ENCODE data around the gene R3HDM4. TPM values are rescaled to one million over a fixed set of nuclear protein-coding genes. Genes with fewer than 3 reads are reported as not detected.

Gene R3HDM4
- total and polyA plus RNA-seq, 9 of the 15 experiments (the other 6 are each of a cell fraction or from before 2014, with no cell fraction given), result 3.2 to 154 (median 59.0) TPM

DNA sequence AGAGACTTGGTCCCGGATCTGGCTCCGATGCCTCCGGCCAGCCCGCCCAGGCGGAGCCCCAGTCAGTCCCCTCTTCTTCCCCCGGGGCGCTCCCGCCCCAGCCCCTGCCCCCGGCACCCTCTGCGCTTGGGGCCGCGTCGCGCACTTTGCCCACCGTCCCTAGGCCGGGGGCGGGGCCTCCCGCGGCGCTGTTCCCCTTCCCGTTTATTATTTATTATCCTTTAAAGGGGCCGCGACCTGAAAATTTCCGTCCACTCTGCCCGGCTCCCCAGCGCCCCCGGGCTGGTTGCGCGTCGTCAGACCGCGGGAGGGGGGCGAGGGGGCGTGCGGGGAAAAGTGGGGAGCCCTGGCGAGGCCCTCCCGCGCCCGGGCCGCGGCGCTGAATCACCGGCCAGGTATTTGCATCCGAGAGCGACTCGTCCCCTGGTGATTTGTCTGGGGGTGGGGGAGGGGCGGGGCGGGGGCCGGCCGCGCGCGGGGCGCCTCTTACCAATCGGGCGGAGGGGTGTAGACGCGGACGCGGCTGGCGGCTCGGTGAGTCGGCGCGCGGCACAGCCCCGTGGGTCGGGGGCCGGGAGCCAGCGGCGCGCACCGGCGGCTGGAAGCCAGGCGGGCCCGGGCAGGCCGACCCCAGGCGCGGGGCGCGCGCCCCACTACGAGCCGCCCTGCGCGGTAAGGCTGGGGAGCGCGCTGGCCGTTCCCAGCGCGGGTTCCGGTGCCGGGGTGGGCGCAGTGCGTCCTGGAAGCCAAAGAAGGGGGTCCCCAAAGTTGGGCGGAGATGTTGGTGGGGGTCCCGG lies 12.7 kb upstream of the R3HDM4 start, which contains the start of gene ARID3A (continued):
- TF ChIP-seq, protein P1, sequence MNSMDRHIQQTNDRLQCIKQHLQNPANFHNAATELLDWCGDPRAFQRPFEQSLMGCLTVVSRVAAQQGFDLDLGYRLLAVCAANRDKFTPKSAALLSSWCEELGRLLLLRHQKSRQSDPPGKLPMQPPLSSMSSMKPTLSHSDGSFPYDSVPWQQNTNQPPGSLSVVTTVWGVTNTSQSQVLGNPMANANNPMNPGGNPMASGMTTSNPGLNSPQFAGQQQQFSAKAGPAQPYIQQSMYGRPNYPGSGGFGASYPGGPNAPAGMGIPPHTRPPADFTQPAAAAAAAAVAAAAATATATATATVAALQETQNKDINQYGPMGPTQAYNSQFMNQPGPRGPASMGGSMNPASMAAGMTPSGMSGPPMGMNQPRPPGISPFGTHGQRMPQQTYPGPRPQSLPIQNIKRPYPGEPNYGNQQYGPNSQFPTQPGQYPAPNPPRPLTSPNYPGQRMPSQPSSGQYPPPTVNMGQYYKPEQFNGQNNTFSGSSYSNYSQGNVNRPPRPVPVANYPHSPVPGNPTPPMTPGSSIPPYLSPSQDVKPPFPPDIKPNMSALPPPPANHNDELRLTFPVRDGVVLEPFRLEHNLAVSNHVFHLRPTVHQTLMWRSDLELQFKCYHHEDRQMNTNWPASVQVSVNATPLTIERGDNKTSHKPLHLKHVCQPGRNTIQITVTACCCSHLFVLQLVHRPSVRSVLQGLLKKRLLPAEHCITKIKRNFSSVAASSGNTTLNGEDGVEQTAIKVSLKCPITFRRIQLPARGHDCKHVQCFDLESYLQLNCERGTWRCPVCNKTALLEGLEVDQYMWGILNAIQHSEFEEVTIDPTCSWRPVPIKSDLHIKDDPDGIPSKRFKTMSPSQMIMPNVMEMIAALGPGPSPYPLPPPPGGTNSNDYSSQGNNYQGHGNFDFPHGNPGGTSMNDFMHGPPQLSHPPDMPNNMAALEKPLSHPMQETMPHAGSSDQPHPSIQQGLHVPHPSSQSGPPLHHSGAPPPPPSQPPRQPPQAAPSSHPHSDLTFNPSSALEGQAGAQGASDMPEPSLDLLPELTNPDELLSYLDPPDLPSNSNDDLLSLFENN (IDR thresholded peaks at IDR 0.05; ENCODE audit: low read depth in 2 of 2, low read length in 2 of 2), result no peak
- no peak for TF ChIP-seq POU5F1 (IDR thresholded peaks at IDR 0.05; ENCODE audit: borderline replicate concordance, low read depth, low read length, partially characterized antibody)
- no peak for TF ChIP-seq HSF4 (CRISPR knock-in tag; IDR thresholded peaks at IDR 0.05; ENCODE audit: borderline replicate concordance)
- no peak for TF ChIP-seq ARID1B (IDR thresholded peaks at IDR 0.05)
- TF ChIP-seq, protein P2, sequence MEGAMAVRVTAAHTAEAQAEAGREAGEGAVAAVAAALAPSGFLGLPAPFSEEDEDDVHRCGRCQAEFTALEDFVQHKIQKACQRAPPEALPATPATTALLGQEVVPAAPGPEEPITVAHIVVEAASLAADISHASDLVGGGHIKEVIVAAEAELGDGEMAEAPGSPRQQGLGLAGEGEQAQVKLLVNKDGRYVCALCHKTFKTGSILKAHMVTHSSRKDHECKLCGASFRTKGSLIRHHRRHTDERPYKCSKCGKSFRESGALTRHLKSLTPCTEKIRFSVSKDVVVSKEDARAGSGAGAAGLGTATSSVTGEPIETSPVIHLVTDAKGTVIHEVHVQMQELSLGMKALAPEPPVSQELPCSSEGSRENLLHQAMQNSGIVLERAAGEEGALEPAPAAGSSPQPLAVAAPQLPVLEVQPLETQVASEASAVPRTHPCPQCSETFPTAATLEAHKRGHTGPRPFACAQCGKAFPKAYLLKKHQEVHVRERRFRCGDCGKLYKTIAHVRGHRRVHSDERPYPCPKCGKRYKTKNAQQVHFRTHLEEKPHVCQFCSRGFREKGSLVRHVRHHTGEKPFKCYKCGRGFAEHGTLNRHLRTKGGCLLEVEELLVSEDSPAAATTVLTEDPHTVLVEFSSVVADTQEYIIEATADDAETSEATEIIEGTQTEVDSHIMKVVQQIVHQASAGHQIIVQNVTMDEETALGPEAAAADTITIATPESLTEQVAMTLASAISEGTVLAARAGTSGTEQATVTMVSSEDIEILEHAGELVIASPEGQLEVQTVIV (CRISPR knock-in tag; IDR thresholded peaks at IDR 0.05; ENCODE audit: borderline replicate concordance), result no peak
- TF ChIP-seq, protein P3, sequence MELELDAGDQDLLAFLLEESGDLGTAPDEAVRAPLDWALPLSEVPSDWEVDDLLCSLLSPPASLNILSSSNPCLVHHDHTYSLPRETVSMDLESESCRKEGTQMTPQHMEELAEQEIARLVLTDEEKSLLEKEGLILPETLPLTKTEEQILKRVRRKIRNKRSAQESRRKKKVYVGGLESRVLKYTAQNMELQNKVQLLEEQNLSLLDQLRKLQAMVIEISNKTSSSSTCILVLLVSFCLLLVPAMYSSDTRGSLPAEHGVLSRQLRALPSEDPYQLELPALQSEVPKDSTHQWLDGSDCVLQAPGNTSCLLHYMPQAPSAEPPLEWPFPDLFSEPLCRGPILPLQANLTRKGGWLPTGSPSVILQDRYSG (tag; conservative IDR thresholded peaks at IDR 0.05; ENCODE audit: low read depth), result no peak
- no peak for TF ChIP-seq RFX7 (CRISPR knock-in tag; IDR thresholded peaks at IDR 0.05)
- no peak for TF ChIP-seq RAD51 (IDR thresholded peaks at IDR 0.05; ENCODE audit: borderline replicate concordance, low read depth)
- TF ChIP-seq ZNF274 (IDR thresholded peaks at IDR 0.05; ENCODE audit: borderline replicate concordance, low read depth, low read length), result no peak
- TF ChIP-seq SREBF1 (IDR thresholded peaks at IDR 0.05; ENCODE audit: borderline replicate concordance, low read depth, low read length), result no peak
- TF ChIP-seq PTTG1 (tag; IDR thresholded peaks at IDR 0.05; ENCODE audit: low read depth), result no peak
- TF ChIP-seq RBM14 (IDR thresholded peaks at IDR 0.05; ENCODE audit: borderline replicate concordance, insufficient read depth, low read depth, low read length), result no peak
- TF ChIP-seq NR1H2 (CRISPR knock-in tag; IDR thresholded peaks at IDR 0.05), result no peak
- no peak for TF ChIP-seq ZNF780A (CRISPR knock-in tag; IDR thresholded peaks at IDR 0.05)
- TF ChIP-seq, protein P4, sequence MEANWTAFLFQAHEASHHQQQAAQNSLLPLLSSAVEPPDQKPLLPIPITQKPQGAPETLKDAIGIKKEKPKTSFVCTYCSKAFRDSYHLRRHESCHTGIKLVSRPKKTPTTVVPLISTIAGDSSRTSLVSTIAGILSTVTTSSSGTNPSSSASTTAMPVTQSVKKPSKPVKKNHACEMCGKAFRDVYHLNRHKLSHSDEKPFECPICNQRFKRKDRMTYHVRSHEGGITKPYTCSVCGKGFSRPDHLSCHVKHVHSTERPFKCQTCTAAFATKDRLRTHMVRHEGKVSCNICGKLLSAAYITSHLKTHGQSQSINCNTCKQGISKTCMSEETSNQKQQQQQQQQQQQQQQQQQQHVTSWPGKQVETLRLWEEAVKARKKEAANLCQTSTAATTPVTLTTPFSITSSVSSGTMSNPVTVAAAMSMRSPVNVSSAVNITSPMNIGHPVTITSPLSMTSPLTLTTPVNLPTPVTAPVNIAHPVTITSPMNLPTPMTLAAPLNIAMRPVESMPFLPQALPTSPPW (CRISPR knock-in tag; IDR thresholded peaks at IDR 0.05), result peak; percentile 86
- TF ChIP-seq ERF (CRISPR knock-in tag; IDR thresholded peaks at IDR 0.05), result 0 out of 2 replicates have a peak, but pooled peaks have one; percentile 68

All from K562 (cell line).